GM23248 (cell line): ENCODE measurements around the gene KCNK6. TPM values are rescaled to one million over a fixed set of nuclear protein-coding genes. Genes with fewer than 3 reads are reported as not detected.
A peak's percentile ranks its signal among the peaks of the same experiment; 100 is the strongest.

Experiments
- DNase-seq: peaks from one replicate; pipeline ENCODE4 v3.0.0-alpha.2; 2015
- H2AFZ ChIP-seq: fragments of 200-600 bp; sonication (generic); 2 replicates; pipeline ENCODE4 v1.6.1; 2016; ENCODE audit warnings: antibody characterized with exemption
- H3F3A ChIP-seq: fragments of 200-600 bp; sonication (generic); 2 replicates; pipeline ENCODE4 v1.6.1; 2016; ENCODE audit warnings: mild to moderate bottlenecking, antibody characterized with exemption, mixed run types; ENCODE audit not compliant: insufficient read depth
- H3K27ac ChIP-seq: fragments of 200-600 bp; sonication (generic); 2 replicates; pipeline ENCODE4 v1.5.1; 2016; ENCODE audit warnings: mild to moderate bottlenecking
- H3K27me3 ChIP-seq: fragments of 200-600 bp; sonication (generic); replicated peaks from 2 replicates; pipeline ENCODE4 v1.6.1; 2016; ENCODE audit warnings: mild to moderate bottlenecking; ENCODE audit not compliant: insufficient read depth
- H3K36me3 ChIP-seq: fragments of 200-600 bp; sonication (generic); 2 replicates; pipeline ENCODE4 v1.6.1; 2016; ENCODE audit warnings: low read depth, mild to moderate bottlenecking
- H3K4me1 ChIP-seq: fragments of 200-600 bp; sonication (generic); 2 replicates; pipeline ENCODE4 v1.6.1; 2016; ENCODE audit warnings: mild to moderate bottlenecking; ENCODE audit not compliant: insufficient read depth
- H3K4me2 ChIP-seq: fragments of 200-600 bp; sonication (generic); one replicate; pipeline ENCODE4 v1.6.1; 2016; ENCODE audit warnings: mild to moderate bottlenecking; ENCODE audit not compliant: unreplicated experiment
- H3K4me3 ChIP-seq: fragments of 200-600 bp; sonication (generic); 2 replicates; pipeline ENCODE4 v1.5.1; 2016; ENCODE audit warnings: mild to moderate bottlenecking
- H3K79me2 ChIP-seq: fragments of 200-600 bp; sonication (generic); 2 replicates; pipeline ENCODE4 v1.6.1; 2016; ENCODE audit warnings: mild to moderate bottlenecking; ENCODE audit not compliant: insufficient read depth
- H3K9ac ChIP-seq: fragments of 200-600 bp; sonication (generic); 2 replicates; pipeline ENCODE4 v1.6.1; 2016; ENCODE audit warnings: mild to moderate bottlenecking
- H3K9me2 ChIP-seq: fragments of 200-600 bp; sonication (generic); 2 replicates; pipeline ENCODE4 v1.6.1; 2016; ENCODE audit warnings: mixed run types, mild to moderate bottlenecking, moderate library complexity; ENCODE audit not compliant: insufficient read depth
- H3K9me3 ChIP-seq: fragments of 200-600 bp; sonication (generic); one replicate; pipeline ENCODE4 v1.6.1; 2017; ENCODE audit warnings: low read depth
- H4K20me1 ChIP-seq: fragments of 200-600 bp; sonication (generic); 2 replicates; pipeline ENCODE4 v1.6.0; 2016; ENCODE audit not compliant: insufficient read depth
- EZH2 ChIP-seq: fragments of 200-600 bp; sonication (generic); IDR thresholded peaks from 2 replicates; pipeline ENCODE4 v1.6.1; 2018; ENCODE audit warnings: antibody characterized with exemption, mild to moderate bottlenecking; ENCODE audit not compliant: insufficient read depth, poor library complexity, severe bottlenecking
- EZH2phosphoT487 ChIP-seq: fragments of 200-600 bp; sonication (generic); IDR thresholded peaks from 2 replicates; pipeline ENCODE4 v1.6.1; 2018; ENCODE audit warnings: antibody characterized with exemption, moderate library complexity, mild to moderate bottlenecking, low read depth; ENCODE audit not compliant: insufficient read depth
- WGBS, 2 experiments: methylation state at CpG; one replicate each; pipeline ENCODE4 v1.1.6; 2015 to 2017; ENCODE audit warnings: low lambda C conversion rate in 2 of 2, low coverage in 1 of 2; ENCODE audit errors: missing lambda C conversion rate in 2 of 2; 5-methylcytosine and 5-hydroxymethylcytosine counted together
- in situ Hi-C: fragments of 300-500 bp; cut with MboI; formaldehyde crosslinking; loops from 2 replicates; pipeline ENCODE4 v1.15.0; 2020
- polyA plus RNA-seq: library from polyadenylated mRNA; unstranded; fragments of >200 nt; fragmentation: Nextera tagmentation; extraction: Ambion mirVana; gene quantifications from 2 replicates; pipeline ENCODE4 v1.2.1, GENCODE V29; 2016
- total RNA-seq: library from RNA; depleted of rRNA; stranded (reverse); fragments of >200 nt; shearing (Covaris generic); gene quantifications from 2 replicates; pipeline ENCODE4 v1.2.3, GENCODE V29; 2014

The KCNK6 gene
- total and polyA plus RNA-seq, 2 experiments from 2014 or later, result 12.1 to 15.5 TPM

GRCh38 chr19:38374332-38375097 is 54.9 kb downstream of the KCNK6 start, which contains the start of gene PSMD8:
Gene PSMD8 (plus strand): TSS chr19:38374571. CDS start chr19:38374602, 31 bp downstream.
- Histone ChIP-seq H3K9me3 (no peaks in the 10 kb centered on the region), H3K27me3 (no peaks in the 10 kb centered on the region), H3K36me3 (0 out of 2 replicates have a peak, but pooled peaks cover 9% of the 10 kb centered on the region), H3K4me3 (peak within 1 kb of the TSS; percentile 92), H3K4me2 (peak within 1 kb of the TSS; percentile 86), H3K9me2 (no peaks in the 10 kb centered on the region), H4K20me1 (no peaks in the 10 kb centered on the region; the same call in 1 of the 2 replicates), H3K4me1 (peaks cover 18% of the 10 kb centered on the region), H2AFZ (peak within 1 kb of the TSS; percentile 93), H3K9ac (peak within 1 kb of the TSS; percentile 96), H3K27ac (peak within 1 kb of the TSS; percentile 88), H3K79me2 (peaks cover 47% of the 10 kb centered on the region), H3F3A (no peaks in the 10 kb centered on the region)
- in situ Hi-C loops, result no loop called here
- DNase-seq, result peak; percentile 100
- 1% methylated on average over 61 to 63 of the region's 65 CpGs for WGBS, 2 experiments
- TF ChIP-seq EZH2phosphoT487 (no peak), EZH2 (no peak)

- Histone ChIP-seq H3K27ac (peak overlapping the region; percentile 88), H3K9me3 (no peaks in the 10 kb centered on the region), H3F3A (no peaks in the 10 kb centered on the region), H3K4me3 (peak overlapping the region; percentile 92), H3K9ac (peak overlapping the region; percentile 96), H2AFZ (peak overlapping the region; percentile 93), H3K27me3 (no peaks in the 10 kb centered on the region), H3K36me3 (peaks cover 15% of the 10 kb centered on the region; the same call in 1 of the 2 replicates), H3K4me1 (peaks cover 18% of the 10 kb centered on the region), H4K20me1 (no peaks in the 10 kb centered on the region; the same call in 1 of the 2 replicates), H3K9me2 (no peaks in the 10 kb centered on the region), H3K79me2 (peaks cover 53% of the 10 kb centered on the region), H3K4me2 (peak overlapping the region; percentile 84)
- 1 to 2% methylated on average over 17 to 18 of the region's 18 CpGs for WGBS, 2 experiments
- in situ Hi-C loops, result no loop called here
- DNase-seq, result no peak
- no peak for TF ChIP-seq EZH2
- no peak for TF ChIP-seq EZH2phosphoT487
These were observed 55.5 kb downstream of the KCNK6 start for GRCh38 chr19:38375098-38375493.

GRCh38 chr19:38375748-38376147 is 56.1 kb downstream of the KCNK6 start:
- Histone ChIP-seq H3K4me2 (peak overlapping the region; percentile 84), H2AFZ (no peak overlapping the region), H3K9me3 (no peaks in the 10 kb centered on the region), H3K36me3 (peaks cover 18% of the 10 kb centered on the region; the same call in 1 of the 2 replicates), H4K20me1 (no peaks in the 10 kb centered on the region; the same call in 1 of the 2 replicates), H3K79me2 (peaks cover 56% of the 10 kb centered on the region), H3K27me3 (no peaks in the 10 kb centered on the region), H3K9ac (peak overlapping the region; percentile 96), H3K4me3 (peak overlapping the region; percentile 92), H3K27ac (peak overlapping the region; percentile 88), H3K9me2 (no peaks in the 10 kb centered on the region), H3K4me1 (peaks cover 18% of the 10 kb centered on the region), H3F3A (no peaks in the 10 kb centered on the region)
- WGBS, 2 experiments, result 68 to 86% methylated on average over 5 of the region's 5 CpGs
- in situ Hi-C loops, result no loop called here
- TF ChIP-seq EZH2, result no peak
- TF ChIP-seq EZH2phosphoT487, result no peak
- DNase-seq, result peak; percentile 68

GRCh38 chr19:38376576-38376975 is 56.9 kb downstream of the KCNK6 start:
- Histone ChIP-seq H3K4me2 (peak overlapping the region; percentile 84), H3K4me1 (peaks cover 18% of the 10 kb centered on the region), H3K9ac (0 out of 2 replicates have a peak overlapping the region, but pooled peaks have one; percentile 96), H3K27me3 (no peaks in the 10 kb centered on the region), H3K9me3 (no peaks in the 10 kb centered on the region), H3K4me3 (no peak overlapping the region), H4K20me1 (no peaks in the 10 kb centered on the region; the same call in 1 of the 2 replicates), H2AFZ (no peak overlapping the region), H3F3A (no peaks in the 10 kb centered on the region), H3K9me2 (no peaks in the 10 kb centered on the region), H3K27ac (no peak overlapping the region), H3K36me3 (peaks cover 26% of the 10 kb centered on the region; the same call in 1 of the 2 replicates), H3K79me2 (peaks cover 59% of the 10 kb centered on the region)
- DNase-seq, result no peak
- in situ Hi-C loops, result no loop called here
- TF ChIP-seq EZH2phosphoT487, result no peak
- TF ChIP-seq EZH2, result no peak
- WGBS, 2 experiments, result 89 to 97% methylated on average over 3 of the region's 3 CpGs
